SK-N-SH (cell line): ENCODE data around the gene CDK5R2. TPM values are rescaled to one million over a fixed set of nuclear protein-coding genes. Genes with fewer than 3 reads are reported as not detected.

Experiments used
- CTCF ChIA-PET: fragments of 300-600, 350-600 bp; formaldehyde crosslinking; extraction: SDS; loops from one replicate; lab custom pipeline; 2021; lab: Yijun Ruan, JAX
- POLR2A ChIA-PET: fragments of 350-600 bp; sonication (Branson Sonifier 250); formaldehyde crosslinking; extraction: SDS; loops from one replicate; lab custom pipeline; 2020; ENCODE audit warnings: antibody characterized with exemption, inconsistent platforms; lab: Yijun Ruan, JAX
- DNase-seq: peaks from one replicate; pipeline ENCODE4 v3.0.0; 2012
- H2AFZ ChIP-seq: fragments of 200-600 bp; sonication (generic); 2 replicates; pipeline ENCODE4 v1.8.1; 2016; ENCODE audit warnings: antibody characterized with exemption, mild to moderate bottlenecking, low read depth
- H3F3A ChIP-seq: fragments of 200-600 bp; sonication (generic); replicated peaks from 2 replicates; pipeline ENCODE3; 2016; ENCODE audit warnings: antibody characterized with exemption, mild to moderate bottlenecking; ENCODE audit not compliant: insufficient read depth
- H3K27ac ChIP-seq, 2 experiments: fragments of 200-500 bp in 1 of 2; fragments of 200-600 bp in 1 of 2; sonication (Bioruptor generic) in 1 of 2; sonication (generic), shearing (Covaris generic) in 1 of 2; 2 replicates each; pipeline versions ENCODE4 v1.5.1 to v1.6.1; 2014 to 2016; ENCODE audit warnings: low read depth in 2 of 2, inconsistent platforms in 1 of 2, low read length in 1 of 2, mild to moderate bottlenecking in 1 of 2, mixed read lengths in 1 of 2
- H3K27me3 ChIP-seq: fragments of 200-600 bp; sonication (generic), shearing (Covaris generic); 2 replicates; pipeline ENCODE4 v1.6.1; 2016; ENCODE audit warnings: mixed run types; ENCODE audit not compliant: insufficient read depth
- H3K36me3 ChIP-seq, 2 experiments: fragments of 200-500 bp in 1 of 2; fragments of 200-600 bp in 1 of 2; sonication (Bioruptor generic) in 1 of 2; sonication (generic) in 1 of 2; replicated peaks in 1 of 2; 2 replicates each; pipeline versions ENCODE3 to v1.5.1; 2014 to 2016; ENCODE audit warnings: low read length in 1 of 2, mild to moderate bottlenecking in 1 of 2; ENCODE audit not compliant: insufficient read depth in 2 of 2, control insufficient read depth in 1 of 2
- H3K4me1 ChIP-seq, 2 experiments: fragments of 200-500 bp in 1 of 2; fragments of 200-600 bp in 1 of 2; sonication (Bioruptor generic) in 1 of 2; sonication (generic), shearing (Covaris generic) in 1 of 2; 2 replicates each; pipeline versions ENCODE4 v1.5.1 to v1.6.1; 2014 to 2016; ENCODE audit warnings: low read depth in 1 of 2, low read length in 1 of 2, mixed run types in 1 of 2; ENCODE audit not compliant: insufficient read depth in 2 of 2, control insufficient read depth in 1 of 2
- H3K4me2 ChIP-seq: fragments of 200-600 bp; sonication (generic), shearing (Covaris generic); 2 replicates; pipeline ENCODE4 v1.6.1; 2017; ENCODE audit warnings: mixed run types
- H3K4me3 ChIP-seq, 2 experiments: fragments of 200-500 bp in 1 of 2; fragments of 200-600 bp in 1 of 2; sonication (Bioruptor generic) in 1 of 2; sonication (generic), shearing (Covaris generic) in 1 of 2; 2 replicates each; pipeline versions ENCODE4 v1.5.1 to v1.8.1; 2014 to 2016; ENCODE audit warnings: low read depth in 2 of 2, inconsistent platforms in 1 of 2, low read length in 1 of 2, mild to moderate bottlenecking in 1 of 2, mixed read lengths in 1 of 2, moderate library complexity in 1 of 2
- H3K79me2 ChIP-seq: fragments of 200-600 bp; sonication (generic); 2 replicates; pipeline ENCODE4 v1.8.1; 2017; ENCODE audit warnings: mild to moderate bottlenecking; ENCODE audit not compliant: insufficient read depth
- H3K9ac ChIP-seq: fragments of 200-600 bp; sonication (generic); 2 replicates; pipeline ENCODE4 v1.6.1; 2017; ENCODE audit warnings: mixed run types
- H3K9me2 ChIP-seq: fragments of 200-600 bp; sonication (generic); 2 replicates; pipeline ENCODE4 v1.6.1; 2017; ENCODE audit warnings: mixed run types
- H3K9me3 ChIP-seq: fragments of 200-600 bp; sonication (generic); 2 replicates; pipeline ENCODE4 v1.6.1; 2017; ENCODE audit warnings: mixed run types, mild to moderate bottlenecking, moderate library complexity
- H4K20me1 ChIP-seq: fragments of 200-600 bp; sonication (generic); 2 replicates; pipeline ENCODE4 v1.6.1; 2017; ENCODE audit warnings: mild to moderate bottlenecking, mixed run types; ENCODE audit not compliant: insufficient read depth
- CHD2 ChIP-seq: fragments of 150-350 bp; IDR thresholded peaks from 2 replicates; pipeline ENCODE4 v1.6.1; 2018; ENCODE audit warnings: low read length; ENCODE audit not compliant: partially characterized antibody
- FOSL2 ChIP-seq: IDR thresholded peaks from 2 replicates; pipeline ENCODE4 v1.4.0; 2012; ENCODE audit warnings: low read depth, mild to moderate bottlenecking, moderate library complexity, borderline replicate concordance
- FOXJ3 ChIP-seq: sonication (generic); formaldehyde crosslinking; IDR thresholded peaks from 2 replicates; pipeline ENCODE4 v1.5.1; 2020; ENCODE audit warnings: mild to moderate bottlenecking, missing genetic modification reagents
- FOXM1 ChIP-seq: IDR thresholded peaks from 2 replicates; pipeline ENCODE4 v1.4.0; 2012; ENCODE audit warnings: low read depth, mild to moderate bottlenecking
- GATA2 ChIP-seq: sonication (generic); formaldehyde crosslinking; IDR thresholded peaks from 2 replicates; pipeline ENCODE4 v1.5.0; 2020; ENCODE audit warnings: mild to moderate bottlenecking, missing genetic modification reagents
- JUND ChIP-seq: IDR thresholded peaks from 2 replicates; pipeline ENCODE4 v1.4.0; 2012
- MXI1 ChIP-seq: IDR thresholded peaks from 2 replicates; pipeline ENCODE4 v1.6.1; 2012; ENCODE audit warnings: mild to moderate bottlenecking, low read depth, low read length, improper control_type of control experiment
- NRF1 ChIP-seq: IDR thresholded peaks from 2 replicates; pipeline ENCODE4 v1.6.1; 2012; ENCODE audit warnings: low read depth, mild to moderate bottlenecking, low read length
- RCOR1 ChIP-seq: fragments of 150-350 bp; IDR thresholded peaks from 2 replicates; pipeline ENCODE4 v1.6.1; 2017; ENCODE audit warnings: antibody characterized with exemption, low read length
- TCF12 ChIP-seq: IDR thresholded peaks from 2 replicates; pipeline ENCODE4 v1.4.0; 2012
- WGBS: methylation state at CpG from one replicate; pipeline ENCODE4 v1.1.6; 2017; ENCODE audit warnings: low lambda C conversion rate; 5-methylcytosine and 5-hydroxymethylcytosine counted together
- polyA plus RNA-seq, 3 experiments: library from polyadenylated mRNA; depleted of rRNA; stranded (reverse); fragments of >200 nt; gene quantifications; 2 replicates each; pipeline ENCODE4 v1.2.3, GENCODE V29; 2012
- TF ChIP-seq, protein P1 (sequence below): fragments of 200-600 bp; sonication (generic); IDR thresholded peaks from 2 replicates; pipeline ENCODE4 v1.6.1; 2017; ENCODE audit warnings: antibody characterized with exemption, mild to moderate bottlenecking, moderate library complexity
- TF ChIP-seq, protein P2 (sequence below): fragments of 150-350 bp; IDR thresholded peaks from 2 replicates; pipeline ENCODE4 v1.6.1; 2017; ENCODE audit warnings: antibody characterized with exemption, low read length, low read depth, borderline replicate concordance

CDK5R2 gene
- polyA plus RNA-seq, 1 of the 3 experiments (the other 2 are of a cell fraction): 0.26 TPM

DNA sequence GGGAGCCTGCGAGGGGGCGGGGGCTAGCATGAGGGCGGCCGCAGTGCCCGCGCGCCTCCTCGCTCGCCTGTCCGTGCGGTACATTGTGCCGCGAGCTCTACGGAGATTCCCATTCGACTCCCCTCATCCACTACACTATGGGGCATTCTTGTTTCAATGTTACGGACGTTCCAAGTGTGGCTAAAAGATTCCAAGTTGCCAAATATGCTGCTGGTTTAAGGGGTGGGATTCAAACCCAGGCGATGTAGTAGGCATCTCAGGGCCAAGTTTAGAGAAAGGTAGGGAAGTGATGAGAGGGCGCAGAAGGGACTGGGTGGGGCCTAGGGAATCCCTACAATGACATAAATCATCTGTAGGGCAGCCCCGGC, 43.8 kb downstream of the CDK5R2 start:
- H3K27ac ChIP-seq: peak overlapping the region in 1 of 2 experiments; percentile 99; a peak in 2 of 4 replicates
- H3K27me3 ChIP-seq: peaks cover 18% of the 10 kb centered on the region; the same call in 1 of the 2 replicates
- no peak for TF ChIP-seq NRF1
- TF ChIP-seq MXI1: peak; percentile 55; the same call in 1 of the 2 replicates
- TF ChIP-seq FOSL2: no peak
- TF ChIP-seq, protein P1, sequence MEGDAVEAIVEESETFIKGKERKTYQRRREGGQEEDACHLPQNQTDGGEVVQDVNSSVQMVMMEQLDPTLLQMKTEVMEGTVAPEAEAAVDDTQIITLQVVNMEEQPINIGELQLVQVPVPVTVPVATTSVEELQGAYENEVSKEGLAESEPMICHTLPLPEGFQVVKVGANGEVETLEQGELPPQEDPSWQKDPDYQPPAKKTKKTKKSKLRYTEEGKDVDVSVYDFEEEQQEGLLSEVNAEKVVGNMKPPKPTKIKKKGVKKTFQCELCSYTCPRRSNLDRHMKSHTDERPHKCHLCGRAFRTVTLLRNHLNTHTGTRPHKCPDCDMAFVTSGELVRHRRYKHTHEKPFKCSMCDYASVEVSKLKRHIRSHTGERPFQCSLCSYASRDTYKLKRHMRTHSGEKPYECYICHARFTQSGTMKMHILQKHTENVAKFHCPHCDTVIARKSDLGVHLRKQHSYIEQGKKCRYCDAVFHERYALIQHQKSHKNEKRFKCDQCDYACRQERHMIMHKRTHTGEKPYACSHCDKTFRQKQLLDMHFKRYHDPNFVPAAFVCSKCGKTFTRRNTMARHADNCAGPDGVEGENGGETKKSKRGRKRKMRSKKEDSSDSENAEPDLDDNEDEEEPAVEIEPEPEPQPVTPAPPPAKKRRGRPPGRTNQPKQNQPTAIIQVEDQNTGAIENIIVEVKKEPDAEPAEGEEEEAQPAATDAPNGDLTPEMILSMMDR: peak; percentile 57; the same call in 1 of the 2 replicates
- no peak for TF ChIP-seq TCF12
- no peaks in the 10 kb centered on the region for H3K9me3 ChIP-seq
- peak; percentile 96 for DNase-seq
- H3K4me2 ChIP-seq: peak overlapping the region; percentile 56; the same call in 1 of the 2 replicates
- no peaks in the 10 kb centered on the region for H4K20me1 ChIP-seq
- CTCF ChIA-PET: interaction anchor here (0.8 to 12.8 kb wide), 31 partner anchors 9 to 292 kb away, joined by 3 to 258 read pairs (median 11); partner anchors contain the start of genes CFAP65, CRYBA2 and FEV
- POLR2A ChIA-PET: interaction anchor here (0.8 to 2.4 kb wide), 6 partner anchors 10 to 172 kb away, joined by 3 to 9 read pairs (median 6); partner anchors contain the start of genes CRYBA2 and FEV
- no peaks in the 10 kb centered on the region for H3F3A ChIP-seq
- no peak overlapping the region for H3K9ac ChIP-seq
- H3K79me2 ChIP-seq: no peaks in the 10 kb centered on the region
- peak overlapping the region; percentile 51 to 54 for H3K4me3 ChIP-seq
- no peaks in the 10 kb centered on the region for H3K36me3 ChIP-seq
- peak overlapping the region; percentile 37; the same call in 1 of the 2 replicates for H2AFZ ChIP-seq
- 16% methylated on average over 20 of the region's 20 CpGs for WGBS
- H3K9me2 ChIP-seq: no peaks in the 10 kb centered on the region
- H3K4me1 ChIP-seq: peaks cover 0 to 54% of the 10 kb centered on the region in 2 experiments; a peak in 2 of 4 replicates

DNA sequence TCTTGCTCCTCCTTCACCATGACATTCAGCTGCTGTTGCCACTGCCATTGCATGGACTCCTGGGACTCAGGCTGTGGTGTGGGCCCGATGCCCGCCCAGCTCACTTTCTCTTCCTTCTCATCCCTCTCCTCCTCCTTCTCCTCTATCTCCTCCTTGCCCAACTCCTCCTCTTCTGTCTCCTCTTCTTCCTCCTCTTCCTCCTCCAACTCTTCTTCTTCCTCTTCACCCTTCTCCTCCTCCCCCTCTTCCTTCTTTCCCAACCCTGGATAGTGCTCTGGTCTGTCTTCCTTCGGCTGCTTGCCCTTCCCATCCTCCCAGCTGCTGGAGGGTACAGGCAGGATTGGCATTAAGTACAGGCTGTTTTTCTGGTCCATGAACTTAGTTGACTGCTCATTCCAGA, 44.5 kb downstream of the CDK5R2 start:
- TF ChIP-seq FOXJ3 (CRISPR knock-in tag): no peak
- TF ChIP-seq JUND: no peak
- TF ChIP-seq, protein P2, sequence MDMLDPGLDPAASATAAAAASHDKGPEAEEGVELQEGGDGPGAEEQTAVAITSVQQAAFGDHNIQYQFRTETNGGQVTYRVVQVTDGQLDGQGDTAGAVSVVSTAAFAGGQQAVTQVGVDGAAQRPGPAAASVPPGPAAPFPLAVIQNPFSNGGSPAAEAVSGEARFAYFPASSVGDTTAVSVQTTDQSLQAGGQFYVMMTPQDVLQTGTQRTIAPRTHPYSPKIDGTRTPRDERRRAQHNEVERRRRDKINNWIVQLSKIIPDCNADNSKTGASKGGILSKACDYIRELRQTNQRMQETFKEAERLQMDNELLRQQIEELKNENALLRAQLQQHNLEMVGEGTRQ: no peak
- no peak for TF ChIP-seq GATA2
- TF ChIP-seq CHD2: no peak
- TF ChIP-seq, protein P1: no peak
- TF ChIP-seq FOXM1: no peak
- TF ChIP-seq RCOR1: no peak
- no peak for TF ChIP-seq FOSL2
- TF ChIP-seq, all 33 proteins: peak for 0
- Histone ChIP-seq H3K4me1 (peaks cover 0 to 47% of the 10 kb centered on the region in 2 experiments; a peak in 2 of 4 replicates), H3K27me3 (peaks cover 18% of the 10 kb centered on the region; the same call in 1 of the 2 replicates), H3K9ac (no peak overlapping the region), H3K4me2 (no peak overlapping the region), H3K9me3 (no peaks in the 10 kb centered on the region), H3K27ac (no peak overlapping the region), H3K36me3 (no peaks in the 10 kb centered on the region), H3K4me3 (no peak overlapping the region), H3K79me2 (no peaks in the 10 kb centered on the region), H2AFZ (no peak overlapping the region), H3F3A (no peaks in the 10 kb centered on the region), H3K9me2 (no peaks in the 10 kb centered on the region), H4K20me1 (no peaks in the 10 kb centered on the region)
- no peak for DNase-seq
- ChIA-PET CTCF (interaction anchor here (0.9 to 12.8 kb wide), 19 partner anchors 10 to 385 kb away, joined by 3 to 258 read pairs (median 14); partner anchors contain the start of genes CFAP65, CRYBA2 and FEV), POLR2A (no interaction called here)
- WGBS: 86% methylated on average over 3 of the region's 3 CpGs
